ENCODE results near the gene PDE1C.
"Not testable (repeated sequence)": the region's sequence is repeated elsewhere in the genome, so short reads cannot be mapped to it uniquely, and the experiment has no call there.

PDE1C gene

DNA sequence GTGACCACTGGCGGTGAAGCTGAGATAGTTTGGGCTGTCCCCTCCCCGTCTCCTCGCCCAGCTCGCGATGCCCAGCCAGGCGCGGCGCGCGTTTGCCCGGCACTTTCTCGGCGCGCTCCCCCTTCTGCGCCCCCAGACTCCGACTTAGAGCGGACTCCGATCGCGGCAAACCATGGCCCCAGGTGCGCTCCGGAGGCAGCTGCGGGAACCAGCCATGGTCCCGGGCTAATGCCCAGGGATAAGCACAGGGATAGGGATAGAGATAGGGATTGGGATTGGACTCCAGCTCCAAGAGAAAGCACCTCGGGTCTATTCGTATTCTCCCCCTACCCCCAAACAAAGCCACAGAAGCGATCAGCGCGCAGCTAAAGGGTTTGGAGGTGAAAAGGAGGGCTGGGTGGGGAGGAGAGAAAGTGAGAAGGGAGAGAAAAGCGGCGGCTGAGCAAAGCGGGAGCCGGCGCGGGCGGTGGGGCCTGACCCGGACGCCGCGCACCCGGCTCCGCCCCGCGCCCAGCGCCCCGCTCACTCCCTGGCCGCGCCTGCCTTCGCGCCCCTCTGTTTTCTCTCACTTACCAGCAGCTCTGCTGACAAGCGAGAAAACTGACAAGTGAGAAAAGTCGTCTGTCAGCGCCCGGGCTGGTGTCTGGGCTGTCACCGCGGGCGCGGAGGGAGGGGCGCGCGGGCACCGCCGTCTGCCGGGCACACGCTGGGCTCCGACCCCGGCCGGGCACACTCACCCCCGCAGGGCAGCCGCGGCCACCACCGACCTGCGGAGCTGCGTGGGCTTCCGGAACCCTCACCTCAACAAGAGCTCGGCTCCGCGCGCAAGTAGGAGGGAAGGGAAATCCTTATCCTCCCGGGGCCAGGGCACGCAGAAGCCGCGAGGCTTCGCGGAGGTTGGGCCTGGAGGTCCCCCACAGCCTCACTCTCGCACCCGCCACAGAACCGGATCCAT, at the start of gene PDE1C:
Gene PDE1C, minus strand, starts transcription at position 2 of the 955 bp plus-strand sequence.
- no peak for DNase-seq

DNA sequence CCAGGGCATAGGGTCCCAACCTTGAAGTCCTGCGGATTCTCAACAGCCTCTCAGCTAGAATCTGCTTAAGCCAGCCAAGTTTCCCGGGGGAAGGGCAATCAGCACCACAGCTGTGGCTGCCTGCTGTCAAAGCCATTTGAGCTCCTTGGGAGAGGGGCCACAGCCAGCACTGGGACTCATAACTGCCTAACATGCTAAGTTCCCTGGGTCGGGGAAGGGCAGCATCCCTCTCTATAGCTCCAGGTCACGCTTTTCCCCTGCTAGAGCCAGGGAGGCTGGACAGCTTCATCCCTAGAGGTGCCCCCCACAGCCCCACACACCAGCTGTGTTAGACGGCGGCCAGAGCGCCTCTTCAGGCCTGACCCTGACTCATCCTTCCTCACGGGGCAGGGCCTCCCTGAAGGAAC, 49.6 kb upstream of the PDE1C start:
- DNase-seq: no peak

DNA sequence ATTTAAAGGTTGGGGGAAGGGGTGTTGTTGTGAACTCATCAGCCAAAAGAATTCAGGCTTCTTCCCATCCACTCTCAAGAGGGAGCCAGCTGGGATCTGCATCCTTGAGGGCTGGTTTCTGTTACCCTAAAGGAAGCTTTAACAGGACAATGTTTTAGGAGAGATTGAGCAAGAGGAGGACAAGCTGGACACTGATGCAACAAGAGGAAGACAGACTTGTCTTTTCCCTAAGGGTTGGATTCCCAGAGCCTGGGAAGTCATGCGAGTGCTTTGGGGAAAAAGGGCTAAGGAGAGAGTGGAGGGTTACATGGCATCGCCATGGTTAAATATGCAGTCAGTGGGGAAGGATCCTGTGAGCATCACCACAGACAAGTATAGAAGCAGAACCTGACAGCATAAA, 47.6 kb upstream of the PDE1C start:
- DNase-seq: no peak

DNA sequence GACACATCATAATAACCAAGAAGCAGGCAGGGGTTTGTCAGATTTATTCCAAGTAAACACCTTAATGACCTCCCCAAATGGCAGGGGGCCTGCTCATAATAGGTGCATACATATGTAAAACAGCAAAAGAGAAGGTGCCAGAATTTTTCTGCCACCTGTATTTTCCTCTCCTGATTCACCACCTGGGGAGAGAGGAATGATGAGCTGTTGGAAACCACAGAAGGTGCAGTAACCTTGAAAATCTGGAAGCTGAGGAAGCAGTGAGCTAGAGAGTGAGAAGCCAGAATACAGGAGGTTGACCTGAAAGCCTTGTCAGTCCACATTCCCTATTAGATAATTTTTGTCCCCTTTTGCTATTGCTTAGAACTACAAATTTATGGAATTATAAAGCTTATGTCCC, 46.2 kb upstream of the PDE1C start:
- DNase-seq: no peak

DNA sequence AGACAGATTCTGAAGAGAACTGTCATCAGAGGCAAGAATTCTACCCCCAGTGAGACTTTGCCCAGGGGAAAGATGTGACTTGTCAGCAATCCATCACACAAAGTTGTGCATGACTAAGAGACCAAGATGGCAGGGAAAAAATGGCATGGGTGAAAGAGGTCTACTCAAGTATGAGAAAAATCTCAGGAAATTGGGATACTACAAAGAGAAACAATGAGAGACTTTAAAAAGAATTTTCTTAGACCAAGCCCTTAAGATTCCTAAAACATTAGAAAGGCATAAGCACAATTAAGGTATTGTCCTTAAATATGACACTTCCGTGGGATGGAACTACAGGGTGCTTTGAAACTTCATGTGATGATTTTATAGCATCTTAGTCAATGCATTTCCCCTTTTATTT, 45.6 kb upstream of the PDE1C start:
- DNase-seq: no peak

DNA sequence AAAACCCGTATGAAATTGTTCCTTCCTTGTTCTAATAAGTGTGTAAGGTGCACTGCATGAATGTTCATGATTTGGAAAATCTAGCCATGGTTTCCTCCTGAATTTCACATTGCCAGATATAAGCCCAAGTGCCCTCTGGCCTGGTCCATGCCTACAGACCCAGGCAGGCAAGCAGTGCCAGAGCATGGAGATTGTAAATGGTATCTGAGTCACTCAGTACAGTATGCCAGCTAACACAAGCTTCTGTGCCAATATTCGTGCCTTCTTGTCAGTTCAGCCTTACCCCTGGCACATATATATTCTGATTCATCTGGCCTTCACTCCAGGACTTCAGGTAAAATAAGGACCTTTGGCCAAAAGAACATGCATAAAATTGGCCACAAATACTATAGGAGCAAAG, 38.4 kb upstream of the PDE1C start:
- DNase-seq: no peak

DNA sequence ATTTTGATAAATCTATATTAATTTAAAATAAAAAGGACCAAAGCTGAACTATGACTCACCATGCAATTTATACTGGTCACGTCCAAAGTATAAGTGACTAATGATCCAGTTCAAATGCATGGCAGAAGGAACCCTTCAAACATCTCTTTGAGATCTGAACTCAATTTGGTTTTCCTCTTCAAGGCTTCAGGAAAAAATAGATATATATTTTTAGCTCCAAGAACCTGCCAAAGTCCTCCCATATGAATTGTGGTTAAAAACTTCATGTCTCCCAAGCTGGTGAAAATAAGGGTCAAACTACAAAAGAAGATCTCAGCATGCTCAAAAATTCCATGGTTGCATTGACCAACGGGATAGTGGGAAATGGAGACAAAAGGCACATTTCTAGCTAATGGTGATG, 34.6 kb upstream of the PDE1C start:
- no peak for DNase-seq

DNA sequence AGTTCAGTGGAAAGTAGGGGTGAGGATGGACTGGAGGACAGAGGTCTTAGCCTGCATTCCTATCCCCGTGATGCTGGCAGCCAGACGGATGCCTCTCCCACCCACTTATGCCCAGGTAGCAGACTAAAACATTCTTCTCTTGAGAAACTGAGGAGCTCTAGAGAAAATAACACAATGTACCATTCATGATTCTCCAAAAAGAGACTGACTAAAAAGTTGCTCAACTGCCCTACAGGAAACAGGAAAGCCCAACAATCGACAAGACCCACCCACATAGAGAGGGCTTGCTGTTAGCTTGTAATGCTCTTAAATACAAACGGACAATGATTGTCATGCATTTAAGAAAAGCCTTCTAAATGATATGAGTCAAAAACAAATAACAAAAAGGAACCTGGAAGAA, 33.2 kb upstream of the PDE1C start:
- DNase-seq: no peak

DNA sequence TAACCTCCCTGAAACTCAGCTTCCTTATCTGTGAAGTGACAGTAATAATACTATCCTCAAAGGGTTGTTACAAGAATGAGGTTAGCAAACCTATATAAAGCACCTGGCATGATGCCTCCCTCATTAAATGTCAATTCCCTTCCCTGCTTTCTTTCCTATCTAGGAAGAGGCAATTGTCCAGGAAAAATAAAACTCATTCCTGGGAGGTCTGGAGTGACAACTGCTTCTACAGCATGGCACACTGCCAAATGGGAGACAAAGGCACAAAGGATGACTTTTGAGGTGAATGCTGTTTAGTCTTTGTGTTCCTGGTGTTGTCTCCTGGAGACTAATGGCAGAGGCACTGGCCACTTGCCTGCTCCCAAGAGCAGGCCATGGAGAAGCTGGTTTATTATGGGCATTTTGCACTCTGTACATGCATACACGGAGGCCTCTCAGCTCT, 32.2 kb upstream of the PDE1C start:
- DNase-seq: no peak

DNA sequence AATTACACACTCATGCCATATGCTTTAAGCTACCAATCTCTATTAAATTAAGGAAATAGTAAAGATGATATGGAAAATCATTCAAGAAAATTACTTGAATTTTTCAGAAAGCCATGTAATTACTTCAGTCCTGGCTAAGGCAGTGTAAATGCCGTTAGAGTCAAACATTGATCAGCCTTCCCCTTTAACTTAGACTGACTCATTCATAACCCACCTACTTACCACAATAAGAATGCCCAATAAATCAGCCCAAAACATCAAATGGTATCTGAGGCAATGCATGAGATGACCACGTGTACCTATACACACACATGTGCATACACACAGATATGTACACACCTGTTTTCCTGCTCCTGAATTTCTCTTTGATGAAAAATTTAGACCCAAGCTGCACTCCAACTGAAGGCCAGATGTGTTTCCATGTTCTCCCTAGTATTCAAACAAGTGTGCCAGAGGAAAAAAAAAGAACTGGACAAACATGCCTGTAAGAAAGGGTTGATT, 30.2 kb upstream of the PDE1C start:
- no peak for DNase-seq

DNA sequence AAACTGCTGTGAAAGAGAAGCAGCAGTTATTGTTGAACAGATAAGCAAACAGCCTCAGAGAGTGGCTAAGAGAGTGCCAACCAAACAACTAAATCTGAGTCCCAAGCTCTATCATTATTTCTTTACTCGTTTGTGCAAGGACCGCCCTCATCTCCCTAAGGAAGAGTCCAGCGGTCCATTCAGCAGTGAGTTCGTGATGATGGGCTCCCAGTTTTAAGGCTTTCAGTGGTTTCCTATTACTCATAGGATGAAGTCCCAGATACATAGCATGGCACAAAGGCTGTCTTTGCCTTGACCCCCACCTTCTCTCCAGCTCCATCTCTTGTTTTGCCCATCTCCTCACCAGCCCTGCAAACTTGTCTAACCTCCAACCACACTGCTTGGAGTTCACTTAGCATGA, 24.3 kb upstream of the PDE1C start:
- no peak for DNase-seq

DNA sequence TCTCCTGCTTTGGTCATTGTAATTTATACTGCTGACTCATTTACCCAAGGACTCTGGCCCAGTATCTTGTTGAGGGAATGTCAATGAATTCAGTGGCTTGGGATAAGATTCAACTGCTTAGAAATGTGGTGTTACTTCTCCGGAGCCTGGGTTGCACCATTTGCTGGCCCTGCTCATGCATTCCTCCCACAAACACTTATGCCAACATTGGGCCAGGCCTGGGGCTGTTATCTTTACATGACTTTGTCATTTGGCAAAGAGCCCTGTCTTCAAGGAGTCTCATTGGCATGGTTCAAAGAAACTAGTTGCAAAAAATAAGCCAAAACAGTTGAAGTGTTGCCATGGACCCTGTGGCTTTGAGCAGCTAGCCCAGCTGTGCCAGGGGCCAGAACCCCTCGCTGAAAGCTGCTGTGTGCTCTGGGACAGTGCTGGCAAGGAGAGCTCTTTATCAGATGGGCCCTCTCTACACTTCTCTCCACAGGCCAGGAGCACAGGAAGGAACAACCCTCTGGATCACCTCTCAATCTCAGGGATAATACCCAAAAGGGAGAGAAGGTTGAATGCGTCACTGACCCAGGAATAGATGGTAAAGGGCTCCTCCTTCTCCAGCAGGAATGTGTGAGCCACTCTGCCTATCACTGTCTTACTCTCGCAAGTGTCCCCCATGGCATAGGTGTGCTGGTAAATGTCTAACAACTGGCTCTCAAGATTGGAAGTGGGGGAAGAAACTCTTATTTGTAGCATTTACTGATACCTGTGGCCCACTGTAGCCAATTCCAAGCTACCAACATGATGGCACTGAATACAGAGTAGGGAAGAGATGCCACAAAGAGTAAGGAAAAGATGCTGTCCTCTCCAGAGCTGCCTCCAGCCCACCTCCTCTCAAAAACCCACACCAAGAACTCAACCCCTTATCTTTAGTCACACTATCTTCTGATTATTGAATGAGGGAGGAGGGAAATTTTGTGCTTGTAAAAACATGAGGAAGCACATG, 23.5 kb upstream of the PDE1C start:
- DNase-seq: no peak

DNA sequence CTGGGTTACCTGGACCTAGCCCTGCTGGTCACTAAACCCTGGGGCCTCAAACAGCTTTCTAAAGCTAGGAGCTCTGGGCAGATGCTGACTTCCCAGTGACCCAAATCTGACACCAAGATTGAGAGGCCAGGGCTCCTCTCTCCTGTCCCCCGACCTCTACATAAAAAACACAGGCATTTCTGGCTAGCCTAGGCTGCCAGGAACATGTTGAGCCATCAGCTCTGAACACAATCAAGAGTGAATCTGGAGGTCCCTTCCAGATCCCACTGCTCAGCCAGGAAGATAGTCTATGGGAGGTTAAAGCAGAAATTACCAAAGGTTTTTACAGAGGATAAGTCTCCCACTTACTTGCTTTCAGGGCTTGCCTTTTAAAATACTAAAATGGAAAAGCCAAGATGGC, 22.1 kb upstream of the PDE1C start:
- DNase-seq: no peak

DNA sequence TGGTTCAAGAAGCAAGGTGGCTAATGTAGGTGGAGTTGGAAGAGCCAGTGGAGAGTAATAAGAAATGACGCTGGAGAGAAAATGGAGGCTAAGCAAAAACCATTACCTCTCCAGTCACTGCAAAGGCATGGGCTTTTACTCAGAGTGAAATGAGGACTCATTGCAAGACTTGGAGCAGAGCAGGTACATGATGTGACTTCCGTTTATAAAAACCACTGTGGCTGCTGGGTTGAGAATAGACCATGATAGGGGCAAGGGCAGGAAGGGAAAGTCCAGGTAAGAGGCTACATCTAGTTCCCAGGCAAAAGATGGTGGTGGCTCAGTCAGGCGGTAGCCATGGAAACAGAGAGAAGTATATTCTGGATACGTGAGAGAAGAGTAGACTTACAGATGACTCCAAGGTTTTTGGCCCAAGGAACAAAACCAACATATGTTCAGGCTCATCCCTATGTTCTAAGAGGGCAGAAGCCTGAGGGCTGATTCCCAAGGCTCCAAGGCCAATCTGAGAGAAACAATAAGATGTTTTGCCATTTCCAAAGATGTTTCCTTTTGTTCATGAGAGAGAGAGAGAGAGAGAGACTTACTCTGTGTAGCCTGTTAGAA, 21.5 kb upstream of the PDE1C start:
- no peak for DNase-seq

DNA sequence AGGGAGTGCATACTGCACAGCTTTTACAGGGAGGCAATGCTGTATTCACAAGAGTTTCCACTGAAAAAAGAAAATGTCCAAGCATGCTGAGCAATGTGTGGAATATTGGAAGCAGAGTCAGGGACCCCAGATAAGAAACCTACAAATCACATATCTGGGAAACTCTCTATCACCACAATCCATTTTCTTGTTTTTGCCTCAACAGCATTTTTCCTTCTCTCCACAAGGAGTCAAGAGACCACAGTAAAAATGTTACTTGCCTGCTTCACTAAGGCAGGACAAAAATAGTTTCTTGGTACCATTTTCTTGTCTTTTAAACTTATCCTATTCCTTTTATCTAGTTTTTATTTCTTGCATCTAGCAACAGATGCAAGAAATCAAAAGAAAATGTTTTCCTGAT, 19.5 kb upstream of the PDE1C start:
- no peak for DNase-seq

DNA sequence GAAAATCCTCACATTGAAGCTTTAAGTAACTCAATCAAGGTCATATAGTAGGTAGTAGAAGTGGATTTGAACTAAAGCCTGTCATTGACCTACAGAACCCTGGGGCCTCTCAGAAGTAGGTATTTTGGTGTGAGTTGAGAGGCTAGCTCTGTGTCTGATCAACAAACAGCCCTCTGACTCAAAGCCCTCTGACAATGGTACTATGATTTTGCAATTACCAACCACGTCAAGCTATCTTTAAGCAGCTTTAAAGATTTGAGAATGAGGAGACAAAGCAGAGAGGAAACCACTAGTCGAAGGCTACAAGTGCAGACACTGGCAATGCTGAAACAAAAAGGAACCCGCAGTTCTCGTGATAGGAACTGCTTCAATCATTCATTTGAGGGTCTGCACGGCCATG, 19.0 kb upstream of the PDE1C start:
- DNase-seq: no peak

DNA sequence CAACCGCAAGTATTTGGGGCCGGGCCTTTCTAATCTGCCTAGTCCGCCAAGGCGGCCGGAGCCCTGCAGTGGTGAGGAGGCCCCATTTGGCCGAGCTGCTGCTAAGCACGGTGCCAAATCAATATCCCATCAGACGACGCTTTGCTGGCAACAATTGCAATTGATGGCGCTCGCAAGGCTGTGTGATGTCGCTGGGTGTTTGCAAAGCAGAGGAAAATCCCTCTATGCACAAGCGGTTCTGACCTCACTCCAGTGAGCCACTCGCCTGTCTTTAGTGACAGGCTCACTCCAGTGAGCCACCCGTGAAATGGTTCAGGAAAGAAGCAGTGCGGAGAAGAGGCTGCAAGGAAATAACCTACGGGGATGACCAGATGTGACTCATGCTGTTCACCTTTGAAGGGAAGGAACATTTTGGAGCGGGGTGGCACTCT, 18.3 kb upstream of the PDE1C start:
- no peak for DNase-seq

DNA sequence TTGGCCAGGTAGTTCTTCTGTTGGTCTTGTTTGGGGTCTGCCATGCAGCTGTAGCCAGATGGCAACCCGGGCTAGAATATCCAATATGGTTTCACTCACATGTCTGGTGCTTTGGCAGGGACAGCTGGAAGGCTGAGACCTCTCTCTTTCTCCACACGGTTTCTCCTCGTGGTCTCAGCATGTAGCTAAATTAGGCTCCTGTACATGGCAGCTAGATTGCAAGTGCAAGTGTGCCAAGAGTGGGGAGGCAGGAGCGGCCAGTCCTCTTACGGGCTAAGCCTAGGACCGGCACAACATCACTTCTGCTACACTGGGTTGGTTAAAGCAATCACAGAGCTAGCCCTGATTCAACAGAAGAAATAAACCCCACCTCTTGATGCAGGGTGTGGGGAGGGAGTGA, 9.3 kb upstream of the PDE1C start:
- DNase-seq: no peak

DNA sequence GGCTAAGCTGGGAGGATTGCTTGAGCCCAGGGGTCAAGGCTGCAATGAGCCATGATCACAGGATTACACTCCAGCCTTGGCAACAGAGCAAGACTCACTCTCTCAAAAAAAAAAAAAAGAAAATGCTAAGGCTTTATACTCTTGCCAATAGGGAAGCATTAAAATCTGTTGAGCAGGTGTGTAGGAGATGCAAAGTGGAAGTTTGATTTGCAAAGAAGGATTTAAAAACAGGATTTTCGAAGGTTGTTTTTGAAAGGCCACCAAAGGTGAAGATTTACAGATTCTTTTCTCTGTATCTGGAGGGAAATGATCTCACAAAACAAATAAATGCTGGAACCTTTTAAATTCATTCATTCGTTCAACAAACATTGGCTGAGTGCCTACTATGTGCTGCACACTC, 8.6 kb upstream of the PDE1C start:
- no peak for DNase-seq

DNA sequence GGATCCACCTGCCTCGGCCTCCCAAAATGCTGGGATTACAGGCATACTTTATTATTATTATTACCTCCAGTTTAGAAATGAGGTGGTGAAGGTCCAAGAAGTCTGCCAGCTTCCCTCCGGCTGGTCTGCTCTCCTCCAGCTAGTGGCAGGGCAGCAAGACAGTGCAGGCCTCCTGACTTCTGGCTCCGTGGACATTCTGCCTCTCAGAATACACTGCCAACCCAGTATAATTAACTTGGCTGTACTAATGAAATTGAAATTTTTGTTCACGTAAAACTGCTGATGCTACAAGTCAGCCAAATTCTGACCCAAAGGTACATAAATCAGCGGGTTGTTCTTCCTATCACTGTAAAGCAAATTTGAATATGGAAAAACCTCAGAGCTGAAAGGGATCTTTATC, 7.6 kb upstream of the PDE1C start:
- DNase-seq: no peak

DNA sequence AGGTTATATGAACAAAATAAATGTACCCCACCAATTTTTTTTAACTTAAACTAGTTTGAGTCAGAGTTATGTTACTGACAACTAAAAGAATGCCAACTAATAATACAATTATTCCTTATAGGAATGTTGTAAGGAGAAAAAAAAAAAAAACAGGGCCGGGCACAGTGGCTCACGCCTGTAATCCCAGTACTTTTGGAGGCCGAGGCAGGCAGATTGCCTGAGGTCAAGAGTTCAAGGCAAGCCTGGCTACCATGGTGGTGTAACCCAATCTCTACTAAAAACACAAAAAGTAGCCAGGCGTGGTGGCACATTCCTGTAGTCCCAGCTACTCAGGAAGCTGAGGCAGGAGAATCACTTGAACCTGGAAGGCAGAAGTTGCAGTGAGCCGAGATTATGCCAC, 6.6 kb upstream of the PDE1C start:
- DNase-seq: not testable (repeated sequence)

DNA sequence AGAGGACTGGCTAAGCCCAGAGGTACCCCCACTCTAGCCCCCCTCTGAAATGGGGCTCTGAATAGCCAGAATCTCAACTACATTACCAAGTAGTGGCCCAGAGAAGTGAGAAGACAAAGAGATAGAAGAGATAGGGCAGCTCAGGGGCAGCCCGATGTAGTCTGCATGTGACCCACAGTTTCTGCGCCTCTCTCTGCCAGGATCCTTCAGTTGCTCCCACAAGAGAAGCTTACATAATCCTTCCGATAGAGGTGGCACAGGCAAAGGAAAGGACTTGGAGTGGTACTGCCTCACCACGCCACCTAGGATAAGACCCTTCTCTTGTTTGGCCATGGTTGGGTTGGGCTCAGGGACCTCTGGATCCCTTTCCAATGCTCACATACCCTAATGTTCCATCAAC, 5.4 kb upstream of the PDE1C start:
- no peak for DNase-seq
